WI38 (cell line): Measurements from ENCODE around the gene P2RX3.

Source experiments
- H3K4me3 ChIP-seq: 2 replicates; pipeline ENCODE4 v1.5.1; 2011; ENCODE audit warnings: low read depth, mild to moderate bottlenecking, control low read depth, low read length
- CTCF ChIP-seq: IDR thresholded peaks from 2 replicates; pipeline ENCODE4 v1.5.1; 2012; ENCODE audit warnings: low read depth, mild to moderate bottlenecking, control low read depth, low read length

P2RX3 gene

GRCh38 chr11:57306161-57306876 is 31.8 kb upstream of the P2RX3 start:
- TF ChIP-seq CTCF = no peak
- H3K4me3 ChIP-seq = no peak overlapping the region

- no peak for TF ChIP-seq CTCF
- H3K4me3 ChIP-seq = no peak overlapping the region
Observed at GRCh38 chr11:57306940-57307565, 31.1 kb upstream of the P2RX3 start.

- TF ChIP-seq CTCF = no peak
- H3K4me3 ChIP-seq = 0 out of 2 replicates have a peak overlapping the region, but pooled peaks have one; percentile 6
Observed at GRCh38 chr11:57307666-57308270, 30.4 kb upstream of the P2RX3 start.

- no peak for TF ChIP-seq CTCF
- no peak overlapping the region for H3K4me3 ChIP-seq
Observed at GRCh38 chr11:57308426-57309060, 29.6 kb upstream of the P2RX3 start.

- no peak for TF ChIP-seq CTCF
- no peak overlapping the region for H3K4me3 ChIP-seq
Observed at GRCh38 chr11:57309106-57310059, 28.8 kb upstream of the P2RX3 start.

GRCh38 chr11:57310091-57310490 is 28.1 kb upstream of the P2RX3 start:
- H3K4me3 ChIP-seq = peak overlapping the region; percentile 62
- no peak for TF ChIP-seq CTCF
